Stimulated activated CD4-positive, alpha-beta T cell treated with anti-CD3 and anti-CD28 coated beads, TNF-alpha, amount 100 ng/mL, for 48 hours (primary cell): ENCODE results near the gene SSX2IP.
"Not testable (repeated sequence)": the region's sequence is repeated elsewhere in the genome, so short reads cannot be mapped to it uniquely, and the experiment has no call there.

Experiments
- DNase-seq, 3 donors: peaks; one replicate each; pipeline ENCODE4 v3.0.0-alpha.2; 2020; ENCODE audit warnings: low read depth in 3 of 3

Gene SSX2IP

GRCh38 chr1:84677415-84678099, 12.7 kb downstream of the SSX2IP start:
- DNase-seq, result no peak

GRCh38 chr1:84675631-84676030, 14.6 kb downstream of the SSX2IP start:
- DNase-seq, result no peak

GRCh38 chr1:84675106-84675505, 15.2 kb downstream of the SSX2IP start:
- no peak for DNase-seq

- DNase-seq, result no peak
These were observed 15.6 kb downstream of the SSX2IP start for GRCh38 chr1:84674705-84675104.

- DNase-seq, result no peak
These were observed 16.2 kb downstream of the SSX2IP start for GRCh38 chr1:84674021-84674420.

GRCh38 chr1:84672080-84672854, 18.0 kb downstream of the SSX2IP start:
- no peak for DNase-seq

GRCh38 chr1:84669831-84670230, 20.4 kb downstream of the SSX2IP start:
- no peak for DNase-seq

- DNase-seq, result no peak
These were observed 22.1 kb downstream of the SSX2IP start for GRCh38 chr1:84668185-84668584.

- no peak for DNase-seq
These were observed 24.5 kb downstream of the SSX2IP start for GRCh38 chr1:84665703-84666317.

- DNase-seq, result no peak
These were observed 37.1 kb downstream of the SSX2IP start for GRCh38 chr1:84653130-84653677.

GRCh38 chr1:84644472-84644871, 45.8 kb downstream of the SSX2IP start:
- no peak for DNase-seq

GRCh38 chr1:84643183-84643582, 47.1 kb downstream of the SSX2IP start:
- DNase-seq, result no peak

- no peak for DNase-seq
These were observed 47.5 kb downstream of the SSX2IP start for GRCh38 chr1:84642774-84643173.

- not testable (repeated sequence) for DNase-seq
These were observed 50.5 kb downstream of the SSX2IP start for GRCh38 chr1:84639731-84640130.

- DNase-seq, result no peak
These were observed 54.8 kb downstream of the SSX2IP start for GRCh38 chr1:84635429-84635828.

- no peak for DNase-seq
These were observed 55.6 kb downstream of the SSX2IP start for GRCh38 chr1:84634536-84635205.

- DNase-seq, result no peak
These were observed 57.4 kb downstream of the SSX2IP start for GRCh38 chr1:84632673-84633434.

- DNase-seq, result no peak
These were observed 58.1 kb downstream of the SSX2IP start for GRCh38 chr1:84632137-84632536.

- DNase-seq, result no peak
These were observed 65.4 kb downstream of the SSX2IP start for GRCh38 chr1:84624876-84625275.

- DNase-seq, result no peak
These were observed 68.7 kb downstream of the SSX2IP start for GRCh38 chr1:84621553-84621952.

- peak; percentile 66 to 78 (median 66) for DNase-seq
These were observed 69.4 kb downstream of the SSX2IP start for GRCh38 chr1:84620720-84621313.
